SK-N-DZ (cell line): ENCODE data around the gene DSCAM.

Experiments used
- DNase-seq: peaks from one replicate; pipeline ENCODE4 v3.0.0-alpha.2; 2015; ENCODE audit warnings: low spot score

Gene DSCAM

GRCh38 chr21:40553781-40554180, 293.2 kb downstream of the DSCAM start:
- DNase-seq = no peak

GRCh38 chr21:40547906-40548513, 298.9 kb downstream of the DSCAM start:
- DNase-seq = no peak

- no peak for DNase-seq
These were observed 300.3 kb downstream of the DSCAM start for GRCh38 chr21:40546647-40547046.

GRCh38 chr21:40540216-40540615, 306.7 kb downstream of the DSCAM start:
- no peak for DNase-seq

GRCh38 chr21:40534886-40535285, 312.1 kb downstream of the DSCAM start:
- DNase-seq = no peak

- no peak for DNase-seq
These were observed 315.4 kb downstream of the DSCAM start for GRCh38 chr21:40531431-40532110.

GRCh38 chr21:40531016-40531415, 315.9 kb downstream of the DSCAM start:
- no peak for DNase-seq

GRCh38 chr21:40517646-40518045, 329.3 kb downstream of the DSCAM start:
- no peak for DNase-seq

GRCh38 chr21:40516335-40516734, 330.6 kb downstream of the DSCAM start:
- no peak for DNase-seq

GRCh38 chr21:40512590-40512989, 334.4 kb downstream of the DSCAM start:
- no peak for DNase-seq

GRCh38 chr21:40507978-40508377, 339.0 kb downstream of the DSCAM start:
- no peak for DNase-seq

GRCh38 chr21:40505681-40506080, 341.3 kb downstream of the DSCAM start:
- no peak for DNase-seq

- DNase-seq = no peak
These were observed 341.7 kb downstream of the DSCAM start for GRCh38 chr21:40505244-40505643.

GRCh38 chr21:40504825-40505224, 342.1 kb downstream of the DSCAM start:
- no peak for DNase-seq

GRCh38 chr21:40496116-40496515, 350.8 kb downstream of the DSCAM start:
- DNase-seq = no peak

GRCh38 chr21:40490408-40490807, 356.6 kb downstream of the DSCAM start:
- no peak for DNase-seq

GRCh38 chr21:40489001-40489400, 358.0 kb downstream of the DSCAM start:
- DNase-seq = no peak

- DNase-seq = no peak
These were observed 365.2 kb downstream of the DSCAM start for GRCh38 chr21:40481764-40482163.

- no peak for DNase-seq
These were observed 372.4 kb downstream of the DSCAM start for GRCh38 chr21:40474513-40474912.

GRCh38 chr21:40472013-40472412, 374.9 kb downstream of the DSCAM start:
- DNase-seq = no peak

GRCh38 chr21:40471103-40471502, 375.9 kb downstream of the DSCAM start:
- no peak for DNase-seq

- peak; percentile 26 for DNase-seq
These were observed 380.0 kb downstream of the DSCAM start for GRCh38 chr21:40466893-40467483.

GRCh38 chr21:40465382-40465781, 381.6 kb downstream of the DSCAM start:
- no peak for DNase-seq
